Left lobe of liver (tissue), 2 donors: ENCODE measurements around the gene LY6G6D. TPM values are rescaled to one million over a fixed set of nuclear protein-coding genes. Genes with fewer than 3 reads are reported as not detected.

Source experiments
- ATAC-seq: fragments of 200-7000 bp; cut with Tn5 transposase; one replicate; pipeline ENCODE4 v1.9.1; 2020; ENCODE audit warnings: mild to moderate bottlenecking, moderate library complexity
- DNase-seq: peaks from one replicate; pipeline ENCODE4 v3.0.0-alpha.2; 2020; ENCODE audit warnings: low spot score
- total RNA-seq: library from RNA; stranded (reverse); gene quantifications from one replicate; pipeline ENCODE4 v1.2.1, GENCODE V29; 2021
- donor health status: DM: no; HTN: no; CAD: no; lungs with moderate emphysema.
- donor health status: DM: no; HTN: yes; CAD: no.

Gene LY6G6D
- total RNA-seq, 1 donor from 2014 or later, result not detected

- no peak for ATAC-seq
- DNase-seq, result no peak
Observed at GRCh38 chr6:31761343-31761742, 46.2 kb downstream of the LY6G6D start.

DNA sequence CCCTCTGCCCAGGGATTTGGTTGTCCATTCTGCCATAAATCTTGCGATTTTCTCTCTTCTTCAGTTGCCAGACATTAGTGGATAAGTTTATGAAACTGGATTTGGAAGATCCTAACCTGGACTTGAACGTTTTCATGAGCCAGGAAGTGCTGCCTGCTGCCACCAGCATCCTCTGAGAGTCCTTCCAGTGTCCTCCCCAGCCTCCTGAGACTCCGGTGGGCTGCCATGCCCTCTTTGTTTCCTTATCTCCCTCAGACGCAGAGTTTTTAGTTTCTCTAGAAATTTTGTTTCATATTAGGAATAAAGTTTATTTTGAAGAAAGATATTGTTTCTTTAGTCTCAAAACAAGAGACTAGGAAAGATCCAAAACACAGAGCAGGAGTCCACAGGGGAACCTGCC is 47.2 kb downstream of the LY6G6D start, which contains the start of gene SAPCD1:
Gene SAPCD1 (plus strand): TSS at position 301 of the 400 bp plus-strand sequence. CDS start 399 bp downstream, outside the sequence.
- ATAC-seq (no peak), DNase-seq (no peak)

DNA sequence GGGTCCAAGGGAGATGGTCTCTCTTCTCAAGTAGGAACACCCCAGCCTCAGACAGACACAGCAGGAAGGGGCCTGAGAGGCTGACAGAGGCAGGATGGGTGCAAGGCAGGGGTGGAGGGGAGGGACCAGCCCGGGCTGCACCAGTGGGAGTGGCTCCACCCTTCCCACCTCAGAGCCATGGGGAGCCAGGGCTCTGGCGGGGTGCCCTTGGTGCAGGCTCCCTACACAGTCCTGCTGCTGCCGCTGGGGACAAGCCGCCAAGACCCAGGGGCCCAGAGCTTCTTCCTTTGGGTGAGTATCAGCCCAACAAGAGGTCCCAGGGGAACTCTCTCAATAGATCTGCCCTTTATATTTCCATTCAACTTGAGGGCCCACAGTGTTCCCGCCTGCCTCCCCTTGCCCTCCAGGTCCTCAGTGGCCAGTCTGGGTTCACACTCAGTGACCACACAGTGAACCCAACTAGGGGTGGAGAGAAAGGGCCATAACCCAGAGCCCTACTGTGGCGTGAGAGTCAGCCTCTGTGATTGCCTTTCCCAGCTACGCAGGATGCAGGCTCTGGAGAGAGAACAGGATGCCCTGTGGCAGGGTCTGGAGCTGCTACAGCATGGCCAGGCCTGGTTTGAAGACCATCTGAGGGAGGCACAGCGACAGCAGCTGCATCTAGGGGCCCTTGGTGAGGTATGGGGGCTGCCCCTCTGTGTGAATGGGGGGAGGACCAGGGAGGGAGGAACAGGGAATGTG is 47.9 kb downstream of the LY6G6D start:
- DNase-seq, result no peak

DNA sequence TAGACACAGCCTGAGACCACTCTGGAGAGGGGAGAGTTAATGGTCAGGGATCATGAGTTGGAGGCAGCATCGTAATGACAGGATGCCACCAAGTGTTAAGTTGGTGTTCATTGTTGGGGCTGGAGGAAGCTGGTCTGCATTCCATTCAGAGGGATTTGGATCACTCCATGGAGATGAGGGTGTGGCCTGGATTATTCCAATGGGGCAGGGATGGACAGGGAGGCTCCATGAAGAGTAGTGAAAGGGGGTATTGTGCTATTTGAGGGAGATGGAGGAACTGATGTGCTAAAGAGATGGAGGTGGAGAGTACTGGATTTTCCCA is 48.4 kb downstream of the LY6G6D start:
- DNase-seq (no peak), ATAC-seq (no peak)

More for the DNA sequence above, 47.9 kb downstream of the LY6G6D start:
- ATAC-seq, result no peak

GRCh38 chr6:31764198-31764597 is 49.0 kb downstream of the LY6G6D start:
- no peak for DNase-seq
- no peak for ATAC-seq

GRCh38 chr6:31765559-31765909 is 50.4 kb downstream of the LY6G6D start:
- ATAC-seq, result no peak
- no peak for DNase-seq

GRCh38 chr6:31765910-31766794 is 51.0 kb downstream of the LY6G6D start:
- no peak for DNase-seq
- no peak for ATAC-seq

- no peak for ATAC-seq
Observed at GRCh38 chr6:31767096-31767645, 52.0 kb downstream of the LY6G6D start.

More at GRCh38 chr6:31767096-31767645, 52.0 kb downstream of the LY6G6D start:
- DNase-seq, result no peak

Other genes starting within 250 kb of the LY6G6D start
- 0.78 TPM for gene MICB, start 217.2 kb upstream of the LY6G6D start, total RNA-seq
- not detected for gene MCCD1, start 186.4 kb upstream of the LY6G6D start, total RNA-seq
- 126 TPM for gene DDX39B, start 173.3 kb upstream of the LY6G6D start, total RNA-seq
- gene ATP6V1G2, start 168.7 kb upstream of the LY6G6D start, total RNA-seq, result not detected
- 9.4 TPM for gene NFKBIL1, start 167.7 kb upstream of the LY6G6D start, total RNA-seq
- 0.93 TPM for gene LTA, start 143.1 kb upstream of the LY6G6D start, total RNA-seq
- gene TNF, start 139.8 kb upstream of the LY6G6D start, total RNA-seq, result 0.68 TPM
- 1.7 TPM for gene LTB, start 132.9 kb upstream of the LY6G6D start, total RNA-seq
- 10.2 TPM for gene LST1, start 129.1 kb upstream of the LY6G6D start, total RNA-seq
- not detected for gene NCR3, start 122.3 kb upstream of the LY6G6D start, total RNA-seq
- 7.2 TPM for gene AIF1, start 100.1 kb upstream of the LY6G6D start, total RNA-seq
- gene PRRC2A, start 94.6 kb upstream of the LY6G6D start, total RNA-seq, result 47.3 TPM
- 141 TPM for gene BAG6, start 62.7 kb upstream of the LY6G6D start, total RNA-seq
- gene APOM, start 59.5 kb upstream of the LY6G6D start, total RNA-seq, result 97.1 TPM
- gene C6orf47, start 54.6 kb upstream of the LY6G6D start, total RNA-seq, result 7.9 TPM
- gene GPANK1, start 50.4 kb upstream of the LY6G6D start, total RNA-seq, result 7.7 TPM
- gene CSNK2B, start 49.3 kb upstream of the LY6G6D start, total RNA-seq, result 45.8 TPM
- gene LY6G5B, start 45.4 kb upstream of the LY6G6D start, total RNA-seq, result 4.0 TPM
- 0.88 TPM for gene LY6G5C, start 34.3 kb upstream of the LY6G6D start, total RNA-seq
- gene ABHD16A, start 12.0 kb upstream of the LY6G6D start, total RNA-seq, result 35.1 TPM
- not detected for gene LY6G6F, start 8.5 kb upstream of the LY6G6D start, total RNA-seq
- not detected for gene LY6G6C, start 6.4 kb downstream of the LY6G6D start, total RNA-seq
- 0.33 TPM for gene MPIG6B, start 8.0 kb downstream of the LY6G6D start, total RNA-seq
- gene DDAH2, start 14.0 kb downstream of the LY6G6D start, total RNA-seq, result 22.2 TPM
- gene CLIC1, start 21.2 kb downstream of the LY6G6D start, total RNA-seq, result 37.7 TPM
- gene MSH5, start 24.7 kb downstream of the LY6G6D start, total RNA-seq, result 5.2 TPM
- 0.73 TPM for gene SAPCD1, start 47.3 kb downstream of the LY6G6D start, total RNA-seq
- 2.3 TPM for gene VWA7, start 62.0 kb downstream of the LY6G6D start, total RNA-seq
- 52.6 TPM for gene VARS1, start 80.4 kb downstream of the LY6G6D start, total RNA-seq
- 9.8 TPM for gene LSM2, start 91.6 kb downstream of the LY6G6D start, total RNA-seq
- 0.60 TPM for gene HSPA1L, start 99.9 kb downstream of the LY6G6D start, total RNA-seq
- gene HSPA1A, start 100.2 kb downstream of the LY6G6D start, total RNA-seq, result 89.1 TPM
- gene HSPA1B, start 112.4 kb downstream of the LY6G6D start, total RNA-seq, result 50.8 TPM
- gene NEU1, start 147.5 kb downstream of the LY6G6D start, total RNA-seq, result 20.1 TPM
- gene SLC44A4, start 163.6 kb downstream of the LY6G6D start, total RNA-seq, result 0.86 TPM
- gene EHMT2, start 182.3 kb downstream of the LY6G6D start, total RNA-seq, result 15.7 TPM
- gene ZBTB12, start 186.7 kb downstream of the LY6G6D start, total RNA-seq, result 0.86 TPM
- gene C2, start 212.4 kb downstream of the LY6G6D start, total RNA-seq, result 451 TPM
- 1,916 TPM for gene CFB, start 230.7 kb downstream of the LY6G6D start, total RNA-seq
- gene NELFE, start 243.6 kb downstream of the LY6G6D start, total RNA-seq, result 15.3 TPM
- 50.2 TPM for gene SKIC2, start 243.8 kb downstream of the LY6G6D start, total RNA-seq